Measurements from ENCODE around the gene CADPS2.
"Not testable (repeated sequence)": the region's sequence is repeated elsewhere in the genome, so short reads cannot be mapped to it uniquely, and the experiment has no call there.

The CADPS2 gene

DNA sequence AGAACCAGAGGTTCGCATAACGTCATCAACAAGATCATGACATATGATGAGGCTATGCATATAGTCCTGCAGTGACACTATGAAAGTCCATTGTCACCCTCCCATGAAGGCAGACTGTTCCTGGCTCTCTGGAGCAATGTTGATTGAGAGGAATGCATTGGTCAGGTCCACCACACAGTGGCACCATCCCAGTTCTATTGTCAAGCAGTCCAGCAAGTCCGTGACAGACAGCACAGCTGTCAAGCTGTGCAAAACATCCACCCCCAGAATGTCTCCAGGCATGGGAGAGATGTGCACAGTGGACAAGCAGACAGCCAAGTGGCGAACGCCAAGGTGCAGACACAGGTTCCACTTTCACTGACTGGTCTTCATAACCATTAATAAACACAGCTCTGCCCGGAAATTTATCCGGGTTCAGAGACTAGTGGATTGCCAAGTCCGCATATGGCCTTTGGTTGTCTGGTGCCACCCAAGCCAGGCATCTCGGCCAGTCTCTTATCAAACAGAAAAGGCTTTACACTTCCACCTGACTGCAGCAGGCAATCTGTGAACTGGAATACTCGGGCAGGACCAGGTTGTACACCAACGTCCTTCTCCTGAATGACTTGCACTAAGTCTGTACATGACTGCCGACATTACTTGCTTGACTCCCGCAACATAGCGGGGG is 194.6 kb downstream of the CADPS2 start:
- TF ChIP-seq, protein P1, sequence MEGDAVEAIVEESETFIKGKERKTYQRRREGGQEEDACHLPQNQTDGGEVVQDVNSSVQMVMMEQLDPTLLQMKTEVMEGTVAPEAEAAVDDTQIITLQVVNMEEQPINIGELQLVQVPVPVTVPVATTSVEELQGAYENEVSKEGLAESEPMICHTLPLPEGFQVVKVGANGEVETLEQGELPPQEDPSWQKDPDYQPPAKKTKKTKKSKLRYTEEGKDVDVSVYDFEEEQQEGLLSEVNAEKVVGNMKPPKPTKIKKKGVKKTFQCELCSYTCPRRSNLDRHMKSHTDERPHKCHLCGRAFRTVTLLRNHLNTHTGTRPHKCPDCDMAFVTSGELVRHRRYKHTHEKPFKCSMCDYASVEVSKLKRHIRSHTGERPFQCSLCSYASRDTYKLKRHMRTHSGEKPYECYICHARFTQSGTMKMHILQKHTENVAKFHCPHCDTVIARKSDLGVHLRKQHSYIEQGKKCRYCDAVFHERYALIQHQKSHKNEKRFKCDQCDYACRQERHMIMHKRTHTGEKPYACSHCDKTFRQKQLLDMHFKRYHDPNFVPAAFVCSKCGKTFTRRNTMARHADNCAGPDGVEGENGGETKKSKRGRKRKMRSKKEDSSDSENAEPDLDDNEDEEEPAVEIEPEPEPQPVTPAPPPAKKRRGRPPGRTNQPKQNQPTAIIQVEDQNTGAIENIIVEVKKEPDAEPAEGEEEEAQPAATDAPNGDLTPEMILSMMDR (IDR thresholded peaks at IDR 0.05; ENCODE audit: low read depth, low read length), result no peak
- H3K4me3 ChIP-seq (ENCODE audit: low read depth, low read length), result no peak overlapping the region
- no peak for DNase-seq (ENCODE audit: low read depth, low spot score)
- in situ Hi-C loops (cut with HindIII; ENCODE audit: low sequenced_read_pairs), result no loop called here

DNA sequence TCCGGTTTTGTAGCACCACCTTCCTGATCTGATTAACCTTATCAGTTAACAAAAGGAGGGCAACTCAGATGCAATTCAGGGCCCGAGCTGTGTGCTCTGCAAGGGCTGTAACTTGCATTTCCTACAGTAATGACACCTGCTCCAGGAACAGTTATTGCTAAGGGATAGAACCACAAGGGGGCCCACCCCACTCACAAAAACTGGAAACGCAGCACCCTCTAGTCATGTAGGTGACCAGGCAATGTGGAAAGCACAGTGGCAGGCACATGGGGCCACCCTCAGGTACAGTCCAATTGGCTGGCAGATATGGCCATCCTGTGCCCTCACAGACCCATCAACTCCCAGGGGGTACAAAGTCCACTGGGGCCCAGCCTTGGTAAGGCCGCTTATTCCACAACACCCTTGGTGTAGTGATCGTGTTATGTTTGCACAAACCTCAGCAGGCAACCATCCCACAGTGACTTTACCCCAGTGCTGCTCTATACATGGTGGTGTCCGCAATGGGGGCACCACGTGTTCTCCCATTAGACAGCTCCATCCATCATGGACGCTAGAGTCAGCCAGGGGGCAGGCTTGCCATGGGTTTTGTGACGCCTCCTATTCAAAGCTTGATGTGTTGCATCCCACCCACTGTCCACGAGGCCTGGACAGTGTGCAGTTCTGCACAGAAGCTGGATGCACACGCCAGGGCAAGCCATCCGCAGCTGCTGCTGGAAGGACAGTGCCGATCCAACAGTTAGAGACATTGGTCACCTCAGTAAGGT is 196.7 kb downstream of the CADPS2 start:
- H3K4me3 ChIP-seq (ENCODE audit: low read depth, low read length), result no peak overlapping the region
- TF ChIP-seq, protein P1 (IDR thresholded peaks at IDR 0.05; ENCODE audit: low read depth, low read length), result no peak
- no peak for DNase-seq (ENCODE audit: low read depth, low spot score)
- in situ Hi-C loops (cut with HindIII; ENCODE audit: low sequenced_read_pairs), result no loop called here

DNA sequence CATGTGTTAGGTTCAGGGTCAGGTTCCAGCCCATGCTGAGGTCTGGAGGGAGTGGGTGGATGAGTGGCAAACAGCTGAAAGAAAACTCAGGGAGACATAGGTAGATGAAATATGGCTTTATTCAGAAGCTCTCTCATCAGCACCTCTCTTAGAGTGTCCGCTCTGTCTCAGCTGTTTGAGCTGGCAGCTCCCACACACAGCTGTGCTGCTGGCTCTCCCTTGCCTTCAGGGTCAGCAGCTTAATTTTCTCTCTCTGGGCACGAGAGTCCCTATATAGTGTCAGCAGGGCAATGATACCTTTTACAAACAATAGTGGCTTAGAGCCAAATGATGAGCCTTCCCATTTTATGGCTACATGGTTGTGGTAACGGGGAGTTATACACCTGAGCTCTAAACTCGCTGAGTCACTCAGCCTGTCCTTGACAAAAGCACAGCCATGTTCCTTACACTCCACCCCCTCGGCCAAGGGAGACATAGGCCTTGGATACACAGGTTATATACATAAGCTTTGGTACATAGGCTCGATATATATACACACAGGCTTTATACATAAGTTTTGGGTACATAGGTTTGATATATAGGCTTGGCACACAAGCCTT is 197.8 kb downstream of the CADPS2 start:
- no peak for DNase-seq (ENCODE audit: low read depth, low spot score)
- TF ChIP-seq, protein P1 (IDR thresholded peaks at IDR 0.05; ENCODE audit: low read depth, low read length), result no peak
- in situ Hi-C loops (cut with HindIII; ENCODE audit: low sequenced_read_pairs), result no loop called here
- H3K4me3 ChIP-seq (ENCODE audit: low read depth, low read length), result no peak overlapping the region

DNA sequence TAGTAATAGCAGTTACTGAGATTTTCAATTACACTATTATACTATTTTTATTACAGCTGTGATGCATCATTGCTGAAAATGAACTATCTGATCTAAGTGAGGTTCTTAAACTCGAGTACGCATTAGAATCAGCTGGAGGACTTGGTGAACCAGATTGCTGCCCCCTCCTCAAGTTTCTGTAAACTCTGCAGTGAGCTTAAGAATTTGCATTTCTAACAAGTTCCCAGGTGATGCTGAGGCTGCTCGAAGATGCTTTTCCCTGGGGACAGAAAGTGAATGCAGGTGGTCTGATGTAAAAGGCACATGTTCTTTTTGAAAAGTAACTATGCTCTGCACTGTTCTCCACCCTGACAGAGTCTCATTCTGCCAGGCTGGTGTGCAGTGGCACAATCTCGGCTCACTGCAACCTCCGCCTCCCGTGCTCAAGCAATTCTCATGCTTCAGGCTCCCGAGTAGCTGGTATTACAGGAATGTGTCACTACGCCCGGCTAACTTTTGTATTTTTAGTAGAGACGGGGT is 199.8 kb downstream of the CADPS2 start:
- in situ Hi-C loops (cut with HindIII; ENCODE audit: low sequenced_read_pairs), result no loop called here
- DNase-seq (ENCODE audit: low read depth, low spot score), result no peak
- TF ChIP-seq, protein P1 (IDR thresholded peaks at IDR 0.05; ENCODE audit: low read depth, low read length), result no peak
- H3K4me3 ChIP-seq (ENCODE audit: low read depth, low read length), result no peak overlapping the region

DNA sequence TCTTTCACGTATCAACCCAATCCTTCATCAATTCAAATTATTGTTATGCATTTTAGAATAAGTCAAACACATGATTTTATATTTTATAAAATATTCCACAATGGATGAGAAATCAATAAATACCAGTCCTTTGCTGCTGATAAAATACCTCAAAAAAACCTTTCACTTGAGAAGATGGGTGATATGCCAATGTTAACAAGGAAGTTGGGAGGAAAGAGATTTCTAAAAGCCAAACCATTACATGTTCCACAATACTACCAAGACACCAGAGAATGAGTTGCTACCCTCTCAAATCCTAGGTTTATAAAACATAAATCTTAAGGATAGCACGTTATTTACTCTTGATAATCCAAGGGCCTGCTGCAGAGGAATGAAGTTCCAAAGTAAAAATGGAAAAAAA is 201.8 kb downstream of the CADPS2 start:
- DNase-seq (ENCODE audit: low read depth, low spot score), result no peak
- in situ Hi-C loops (cut with HindIII; ENCODE audit: low sequenced_read_pairs), result no loop called here
- TF ChIP-seq, protein P1 (IDR thresholded peaks at IDR 0.05; ENCODE audit: low read depth, low read length), result no peak

DNA sequence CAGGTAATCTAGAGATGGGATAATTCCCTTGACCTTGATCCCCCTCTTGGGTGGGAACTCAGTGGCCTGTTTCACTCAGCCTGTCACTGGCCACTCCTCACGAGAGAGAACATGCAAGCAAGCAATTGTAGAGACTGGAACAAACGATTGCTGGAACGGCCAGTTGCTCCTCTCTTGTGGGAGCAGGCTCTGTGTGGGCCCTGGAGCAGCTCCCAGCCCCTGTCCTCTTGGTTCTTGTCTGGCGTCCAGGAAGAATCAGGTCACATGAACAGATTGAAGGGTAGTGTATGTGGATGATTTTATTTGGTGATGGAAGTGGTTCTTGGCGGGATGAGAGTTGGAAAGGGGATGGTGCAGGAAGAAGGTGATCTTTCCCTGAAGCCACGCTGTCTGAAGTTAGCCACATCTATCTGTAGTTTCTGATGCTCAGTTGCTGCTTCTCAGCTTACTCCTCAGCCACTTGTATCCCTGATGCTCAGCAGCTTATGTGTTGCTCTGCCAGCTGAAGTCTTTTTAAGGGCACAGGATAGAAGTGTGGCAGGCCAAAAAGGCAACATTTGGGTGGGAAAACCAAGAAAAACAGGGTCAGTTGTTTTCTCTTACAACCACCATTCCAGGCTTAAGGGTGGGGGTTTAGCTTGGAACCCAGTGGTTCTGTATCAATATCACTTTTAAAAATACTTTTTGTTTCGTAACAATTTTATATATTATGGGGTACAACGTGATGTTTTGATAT is 203.3 kb downstream of the CADPS2 start:
- DNase-seq (ENCODE audit: low read depth, low spot score), result no peak
- TF ChIP-seq, protein P1 (IDR thresholded peaks at IDR 0.05; ENCODE audit: low read depth, low read length), result no peak
- H3K4me3 ChIP-seq (ENCODE audit: low read depth, low read length), result no peak overlapping the region
- in situ Hi-C loops (cut with HindIII; ENCODE audit: low sequenced_read_pairs), result no loop called here

More for the DNA sequence above, 201.8 kb downstream of the CADPS2 start:
- no peak overlapping the region for H3K4me3 ChIP-seq (ENCODE audit: low read depth, low read length)

DNA sequence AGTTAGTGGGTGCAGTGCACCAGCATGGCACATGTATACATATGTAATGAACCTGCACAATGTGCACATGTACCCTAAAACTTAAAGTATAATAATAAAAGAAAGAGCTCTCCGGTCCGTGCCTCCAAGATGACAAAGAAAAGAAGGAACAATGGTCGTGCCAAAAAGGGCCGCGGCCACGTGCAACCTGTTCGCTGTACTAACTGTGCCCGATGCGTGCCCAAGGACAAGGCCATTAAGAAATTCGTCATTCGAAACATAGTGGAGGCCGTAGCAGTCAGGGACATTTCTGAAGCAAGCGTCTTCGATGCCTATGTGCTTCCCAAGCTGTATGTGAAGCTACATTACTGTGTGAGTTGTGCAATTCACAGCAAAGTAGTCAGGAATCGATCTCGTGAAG is 205.1 kb downstream of the CADPS2 start:
- H3K4me3 ChIP-seq (ENCODE audit: low read depth, low read length); in situ Hi-C loops (cut with HindIII; ENCODE audit: low sequenced_read_pairs); DNase-seq (ENCODE audit: low read depth, low spot score): not testable (repeated sequence)
